ENCODE data around the gene NGLY1. TPM values are rescaled to one million over a fixed set of nuclear protein-coding genes. Genes with fewer than 3 reads are reported as not detected.

The NGLY1 gene
- total RNA-seq, 1 experiment from 2014 or later = 27.0 TPM

DNA sequence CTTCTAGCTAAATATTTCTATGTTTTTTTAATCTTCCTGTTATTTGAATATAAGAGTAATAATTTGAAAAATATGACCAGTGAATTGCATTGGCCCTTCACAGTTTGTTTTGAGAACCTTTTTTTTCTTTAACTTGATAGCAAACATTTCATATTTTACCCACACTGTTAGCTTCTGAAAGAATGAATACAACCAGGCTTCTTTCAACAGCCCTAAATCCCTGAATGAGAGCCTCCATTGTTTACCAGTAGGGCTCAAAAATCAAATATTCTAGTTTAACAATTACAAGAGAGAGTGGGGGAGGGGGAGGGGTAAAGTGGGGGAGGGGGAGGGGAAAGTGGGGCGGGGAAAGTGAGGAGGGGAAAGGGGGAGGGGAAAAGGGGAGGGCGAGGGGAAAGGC lies 104.1 kb downstream of the NGLY1 start:
- no peak overlapping the region for H2BK15ac ChIP-seq (ENCODE audit: low read depth, low read length)
- H3K4me2 ChIP-seq (ENCODE audit: insufficient read depth, insufficient read length, low read length) = no peak overlapping the region
- DNase-seq = no peak

More for the DNA sequence above, 104.1 kb downstream of the NGLY1 start:
- H3K27ac Mint-ChIP-seq = no peak overlapping the region
- H3K36me3 Mint-ChIP-seq (ENCODE audit: insufficient read depth in 1 of 3, low read depth in 3 of 3) = no peaks in the 10 kb centered on the region
- H3K9me3 Mint-ChIP-seq = peaks cover 0 to 2% of the 10 kb centered on the region in 2 experiments; a peak in 1 of 5 replicates
- Histone ChIP-seq H3K79me2 (ENCODE audit: insufficient read depth, low read length) (no peaks in the 10 kb centered on the region), H3T11ph (ENCODE audit: low read length) (no peak overlapping the region), H2BK5ac (ENCODE audit: insufficient read length, low read length) (no peak overlapping the region), H3K56ac (ENCODE audit: insufficient read length, low read depth, low read length) (no peak overlapping the region), H4K20me1 (ENCODE audit: control insufficient read depth, insufficient read depth, insufficient read length) (no peaks in the 10 kb centered on the region), H3K14ac (ENCODE audit: insufficient read depth, low read length) (no peak overlapping the region), H3K23me2 (ENCODE audit: insufficient read length, low read depth, low read length, poor library complexity, severe bottlenecking) (no peaks in the 10 kb centered on the region), H3K27ac (ENCODE audit: insufficient read length, low read depth, low read length) (no peak overlapping the region), H4K8ac (replicated peaks; ENCODE audit: insufficient read length, low read depth, low read length) (no peak overlapping the region), H2BK12ac (ENCODE audit: insufficient read length, low read depth, low read length) (no peak overlapping the region), H2AK5ac (ENCODE audit: insufficient read length, low read length) (no peak overlapping the region), H3K27me3 (ENCODE audit: insufficient read depth, low read length) (no peaks in the 10 kb centered on the region), H3K9ac (ENCODE audit: extremely low read depth, insufficient read length, low read length) (no peak overlapping the region), H2AFZ (ENCODE audit: low read length) (no peak overlapping the region), H3K9me3 (ENCODE audit: control insufficient read depth, low read depth, low read length) (no peaks in the 10 kb centered on the region), H4K5ac (ENCODE audit: insufficient read length, low read depth, low read length) (no peak overlapping the region), H2BK20ac (ENCODE audit: low read depth, low read length, poor library complexity, severe bottlenecking) (no peak overlapping the region), H2BK120ac (ENCODE audit: low read depth, low read length, poor library complexity, severe bottlenecking) (no peak overlapping the region), H4K91ac (ENCODE audit: insufficient read length, low read depth, low read length) (no peak overlapping the region), H3K4me1 (ENCODE audit: insufficient read depth, low read length) (no peaks in the 10 kb centered on the region), H3K4ac (ENCODE audit: low read depth, low read length) (no peak overlapping the region), H3K18ac (ENCODE audit: insufficient read length, low read depth, low read length) (no peak overlapping the region), H3K23ac (ENCODE audit: insufficient read length, low read depth, low read length) (no peak overlapping the region), H3K79me1 (ENCODE audit: insufficient read depth, low read depth, low read length, poor library complexity, severe bottlenecking) (no peaks in the 10 kb centered on the region)
- H3K4me3 Mint-ChIP-seq = no peak overlapping the region
- no peaks in the 10 kb centered on the region for H3K4me1 Mint-ChIP-seq
- TF ChIP-seq, protein P1, sequence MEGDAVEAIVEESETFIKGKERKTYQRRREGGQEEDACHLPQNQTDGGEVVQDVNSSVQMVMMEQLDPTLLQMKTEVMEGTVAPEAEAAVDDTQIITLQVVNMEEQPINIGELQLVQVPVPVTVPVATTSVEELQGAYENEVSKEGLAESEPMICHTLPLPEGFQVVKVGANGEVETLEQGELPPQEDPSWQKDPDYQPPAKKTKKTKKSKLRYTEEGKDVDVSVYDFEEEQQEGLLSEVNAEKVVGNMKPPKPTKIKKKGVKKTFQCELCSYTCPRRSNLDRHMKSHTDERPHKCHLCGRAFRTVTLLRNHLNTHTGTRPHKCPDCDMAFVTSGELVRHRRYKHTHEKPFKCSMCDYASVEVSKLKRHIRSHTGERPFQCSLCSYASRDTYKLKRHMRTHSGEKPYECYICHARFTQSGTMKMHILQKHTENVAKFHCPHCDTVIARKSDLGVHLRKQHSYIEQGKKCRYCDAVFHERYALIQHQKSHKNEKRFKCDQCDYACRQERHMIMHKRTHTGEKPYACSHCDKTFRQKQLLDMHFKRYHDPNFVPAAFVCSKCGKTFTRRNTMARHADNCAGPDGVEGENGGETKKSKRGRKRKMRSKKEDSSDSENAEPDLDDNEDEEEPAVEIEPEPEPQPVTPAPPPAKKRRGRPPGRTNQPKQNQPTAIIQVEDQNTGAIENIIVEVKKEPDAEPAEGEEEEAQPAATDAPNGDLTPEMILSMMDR (conservative IDR thresholded peaks at IDR 0.05) = no peak
- no peaks in the 10 kb centered on the region for H3K27me3 Mint-ChIP-seq (ENCODE audit: low read depth)
- no CpG with 5 or more reads among the region's 2 CpGs for WGBS (ENCODE audit: extremely low coverage, insufficient read length, low lambda C conversion rate)
